Measurements from ENCODE around the gene COL28A1.
"Not testable (repeated sequence)": the region's sequence is repeated elsewhere in the genome, so short reads cannot be mapped to it uniquely, and the experiment has no call there.

Gene COL28A1

GRCh38 chr7:7489546-7489945, 46.1 kb downstream of the COL28A1 start:
- H3K4me3 ChIP-seq (ENCODE audit: low read length): no peak overlapping the region
- no peak for TF ChIP-seq ZNF274 (IDR thresholded peaks at IDR 0.05; ENCODE audit: low read depth, low read length)

- TF ChIP-seq ZNF274 (IDR thresholded peaks at IDR 0.05; ENCODE audit: low read depth, low read length): no peak
- no peak overlapping the region for H3K4me3 ChIP-seq (ENCODE audit: low read length)
These were observed 49.3 kb downstream of the COL28A1 start for GRCh38 chr7:7486362-7486761.

GRCh38 chr7:7484072-7484471, 51.6 kb downstream of the COL28A1 start:
- TF ChIP-seq ZNF274 (IDR thresholded peaks at IDR 0.05; ENCODE audit: low read depth, low read length): no peak

DNA sequence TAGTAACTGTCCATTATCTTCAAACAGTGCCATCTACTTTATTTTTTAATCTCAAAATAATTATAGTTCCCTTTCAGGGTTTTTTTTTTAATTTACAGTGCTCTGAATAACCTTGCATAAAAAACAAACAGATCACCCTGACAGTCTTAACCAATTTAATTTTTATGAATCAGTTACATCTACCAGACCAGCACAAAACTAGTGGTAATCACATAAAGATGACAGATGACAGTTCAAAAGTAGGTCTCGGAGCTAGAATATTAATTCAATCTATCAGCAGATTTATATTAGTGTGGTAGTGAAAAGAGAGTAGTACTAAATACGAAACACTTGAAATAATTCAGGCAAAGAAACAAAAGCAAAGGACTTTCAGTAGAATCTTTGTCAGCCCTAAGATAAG, 53.9 kb downstream of the COL28A1 start:
- H3K4me3 ChIP-seq (ENCODE audit: low read length): no peak overlapping the region
- TF ChIP-seq ZNF274 (IDR thresholded peaks at IDR 0.05; ENCODE audit: low read depth, low read length): no peak

More at GRCh38 chr7:7484072-7484471, 51.6 kb downstream of the COL28A1 start:
- no peak overlapping the region for H3K4me3 ChIP-seq (ENCODE audit: low read length)

GRCh38 chr7:7479275-7479805, 56.3 kb downstream of the COL28A1 start:
- no peak overlapping the region for H3K4me3 ChIP-seq (ENCODE audit: low read length)
- TF ChIP-seq ZNF274 (IDR thresholded peaks at IDR 0.05; ENCODE audit: low read depth, low read length): no peak

DNA sequence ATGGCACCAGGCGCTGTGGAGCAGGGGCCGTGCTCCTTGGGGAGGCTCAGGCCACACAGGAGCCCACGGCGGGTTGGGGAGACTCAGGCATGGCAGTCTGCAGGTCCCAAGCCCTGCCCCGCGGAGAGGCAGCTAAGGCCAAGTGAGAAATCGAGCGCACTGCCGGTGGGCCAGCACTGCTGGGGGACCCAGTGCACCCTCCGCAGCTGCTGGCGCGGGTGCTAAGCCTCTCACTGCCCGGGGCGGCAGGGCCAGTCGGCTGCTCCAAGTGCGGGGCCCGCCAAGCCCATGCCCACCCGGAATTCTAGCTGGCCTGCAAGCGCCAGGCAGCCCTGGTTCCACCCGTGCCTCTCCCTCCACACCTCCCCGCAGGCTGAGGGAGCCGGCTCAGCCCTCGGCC, 57.1 kb downstream of the COL28A1 start:
- H3K4me3 ChIP-seq (ENCODE audit: low read length): no peak overlapping the region
- TF ChIP-seq ZNF274 (IDR thresholded peaks at IDR 0.05; ENCODE audit: low read depth, low read length): no peak

DNA sequence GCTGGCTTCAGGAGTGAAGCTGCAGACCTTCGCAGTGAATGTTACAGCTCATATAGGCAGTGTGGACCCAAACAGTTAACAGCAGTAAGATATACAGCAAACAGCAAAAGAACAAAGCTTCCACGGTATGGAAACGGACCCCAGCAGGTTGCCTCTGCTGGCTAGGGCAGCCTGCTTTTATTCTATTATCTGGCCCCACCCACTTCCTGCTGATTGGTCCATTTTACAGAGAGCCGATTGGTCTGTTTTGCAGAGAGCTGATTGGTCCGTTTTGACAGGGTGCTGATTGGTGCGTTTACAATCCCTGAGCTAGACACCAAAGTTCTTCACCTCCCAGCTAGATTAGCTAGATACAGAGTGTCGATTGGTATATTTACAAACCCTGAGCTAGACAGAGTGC, 58.0 kb downstream of the COL28A1 start:
- not testable (repeated sequence) for H3K4me3 ChIP-seq (ENCODE audit: low read length)

- no peak overlapping the region for H3K4me3 ChIP-seq (ENCODE audit: low read length)
- no peak for TF ChIP-seq ZNF274 (IDR thresholded peaks at IDR 0.05; ENCODE audit: low read depth, low read length)
These were observed 59.3 kb downstream of the COL28A1 start for GRCh38 chr7:7476381-7476780.

GRCh38 chr7:7475601-7476000, 60.1 kb downstream of the COL28A1 start:
- H3K4me3 ChIP-seq (ENCODE audit: low read length): no peak overlapping the region
- no peak for TF ChIP-seq ZNF274 (IDR thresholded peaks at IDR 0.05; ENCODE audit: low read depth, low read length)

DNA sequence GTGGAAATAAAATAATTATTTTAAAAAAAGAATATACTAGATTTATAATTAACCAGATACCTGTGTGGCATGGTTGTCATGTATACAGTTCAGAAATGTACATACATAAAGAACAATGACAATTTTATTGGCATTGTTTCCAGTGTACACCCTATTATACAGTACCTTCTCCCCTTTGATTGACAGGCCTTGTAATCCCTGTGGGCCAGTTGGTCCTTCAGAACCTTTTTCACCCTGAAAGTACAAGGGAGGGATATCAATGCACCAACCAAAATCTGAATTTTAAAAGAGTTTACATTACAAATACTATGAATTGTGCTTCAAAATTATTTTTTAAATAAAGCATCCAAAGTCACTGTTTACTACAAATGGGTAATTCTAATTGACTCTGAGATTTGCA, 61.2 kb downstream of the COL28A1 start:
- no peak overlapping the region for H3K4me3 ChIP-seq (ENCODE audit: low read length)
- no peak for TF ChIP-seq ZNF274 (IDR thresholded peaks at IDR 0.05; ENCODE audit: low read depth, low read length)

- not testable (repeated sequence) for H3K4me3 ChIP-seq (ENCODE audit: low read length)
These were observed 70.5 kb downstream of the COL28A1 start for GRCh38 chr7:7464991-7465765.

DNA sequence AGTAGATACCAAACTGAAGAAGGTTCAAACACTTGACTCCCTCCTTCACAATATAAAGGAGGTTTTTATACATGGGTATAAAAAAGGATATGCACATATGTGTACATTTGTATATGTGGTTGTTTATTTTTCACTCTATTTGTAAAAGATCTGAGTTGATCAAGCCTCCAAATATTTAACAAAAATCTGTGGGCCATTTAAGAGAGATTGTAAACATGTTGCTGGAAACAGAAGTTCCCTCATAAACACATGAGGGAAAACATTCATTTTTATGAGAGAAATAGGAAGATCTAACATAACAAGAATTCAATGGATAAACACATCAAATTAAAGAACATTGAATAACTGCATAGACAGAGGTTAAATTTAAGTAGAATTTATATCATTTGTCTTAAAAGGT, 81.7 kb downstream of the COL28A1 start:
- TF ChIP-seq ZNF274 (IDR thresholded peaks at IDR 0.05; ENCODE audit: low read depth, low read length): no peak
- no peak overlapping the region for H3K4me3 ChIP-seq (ENCODE audit: low read length)

DNA sequence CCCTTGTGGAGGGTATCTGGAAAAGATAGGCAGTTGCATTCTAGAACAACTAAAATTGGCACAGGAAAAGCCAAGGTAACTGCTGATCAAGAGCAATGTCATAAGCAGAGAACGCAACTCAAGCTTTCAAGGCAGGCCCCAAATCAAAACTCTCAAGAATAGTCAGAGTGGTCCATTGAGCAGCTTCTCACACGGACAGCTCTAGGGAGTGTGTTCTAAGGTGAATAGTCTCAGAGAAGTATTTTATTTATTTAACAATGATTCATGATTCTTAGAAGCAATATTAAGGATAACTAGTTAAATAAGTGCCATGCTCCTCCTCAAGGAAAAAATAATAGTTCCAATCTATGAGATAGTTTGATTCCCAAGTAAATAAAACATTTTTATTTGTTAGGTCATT, 83.0 kb downstream of the COL28A1 start:
- no peak for TF ChIP-seq ZNF274 (IDR thresholded peaks at IDR 0.05; ENCODE audit: low read depth, low read length)
- no peak overlapping the region for H3K4me3 ChIP-seq (ENCODE audit: low read length)

GRCh38 chr7:7452119-7452518, 83.6 kb downstream of the COL28A1 start:
- TF ChIP-seq ZNF274 (IDR thresholded peaks at IDR 0.05; ENCODE audit: low read depth, low read length): no peak
- no peak overlapping the region for H3K4me3 ChIP-seq (ENCODE audit: low read length)

DNA sequence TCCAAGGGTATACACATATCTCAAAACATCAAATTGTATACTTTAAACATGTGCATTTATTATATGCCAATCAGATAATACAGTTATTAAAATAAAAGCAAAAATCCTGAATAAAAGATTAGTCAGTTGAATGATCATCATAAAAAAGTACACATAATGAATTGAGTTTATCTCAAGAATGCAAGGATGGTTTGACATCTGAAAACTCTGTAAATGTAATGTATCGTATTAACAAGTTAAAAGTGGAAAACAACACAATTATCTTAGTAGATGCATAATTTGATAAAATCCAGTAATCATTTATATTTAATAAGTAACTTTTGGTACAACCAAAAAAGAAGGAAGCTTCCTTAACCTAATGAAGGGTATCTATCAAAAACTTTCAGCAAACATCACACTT, 86.6 kb downstream of the COL28A1 start:
- no peak for TF ChIP-seq ZNF274 (IDR thresholded peaks at IDR 0.05; ENCODE audit: low read depth, low read length)
- no peak overlapping the region for H3K4me3 ChIP-seq (ENCODE audit: low read length)

- no peak for TF ChIP-seq ZNF274 (IDR thresholded peaks at IDR 0.05; ENCODE audit: low read depth, low read length)
- no peak overlapping the region for H3K4me3 ChIP-seq (ENCODE audit: low read length)
These were observed 89.1 kb downstream of the COL28A1 start for GRCh38 chr7:7446616-7447015.
